HEK293 (cell line): Measurements from ENCODE around the gene BEST2.

Experiments
- CTCF ChIA-PET: fragments of 350-600 bp; formaldehyde crosslinking; extraction: SDS; loops from one replicate; lab custom pipeline; 2021; ENCODE audit warnings: antibody characterized with exemption; lab: Yijun Ruan, JAX
- POLR2A ChIA-PET: fragments of 300-600 bp; formaldehyde crosslinking; extraction: SDS; loops from one replicate; lab custom pipeline; 2020; ENCODE audit warnings: antibody characterized with exemption, inconsistent platforms; lab: Yijun Ruan, JAX
- H3K27ac ChIP-seq: fragments of 200-500 bp; sonication (Bioruptor generic); 2 replicates; pipeline ENCODE4 v1.5.1; 2014; ENCODE audit warnings: low read depth, low read length, control low read depth, inconsistent platforms; ENCODE audit errors: extremely low read depth
- H3K36me3 ChIP-seq, 2 experiments: fragments of 200-500 bp in 1 of 2; sonication (Bioruptor generic) in 1 of 2; 1 replicate in 1 of 2; 2 replicates in 1 of 2; pipeline ENCODE4 v1.5.1; 2014 to 2017; ENCODE audit warnings: inconsistent platforms in 2 of 2, low read length in 2 of 2; ENCODE audit not compliant: control insufficient read depth in 2 of 2, insufficient read depth in 1 of 2
- H3K4me1 ChIP-seq: fragments of 200-500 bp; sonication (Bioruptor generic); 2 replicates; pipeline ENCODE4 v1.5.1; 2014; ENCODE audit warnings: mild to moderate bottlenecking, low read length, inconsistent platforms; ENCODE audit not compliant: control insufficient read depth, insufficient read depth
- H3K4me3 ChIP-seq: 2 replicates; pipeline ENCODE4 v1.5.1; 2011; ENCODE audit warnings: low read depth, mild to moderate bottlenecking, control low read depth, low read length, moderate library complexity
- H3K9me3 ChIP-seq: fragments of 200-500 bp; sonication (Bioruptor generic); 2 replicates; pipeline ENCODE4 v1.5.1; 2014; ENCODE audit warnings: low read depth, low read length, inconsistent platforms; ENCODE audit not compliant: control insufficient read depth, insufficient read depth
- AEBP2 ChIP-seq: fragments of 450-650 bp; formaldehyde crosslinking; IDR thresholded peaks from 2 replicates; pipeline ENCODE4 v1.5.1; 2016; ENCODE audit warnings: missing biosample characterization, missing genetic modification characterization, borderline replicate concordance
- GLIS1 ChIP-seq: fragments of 450-650 bp; formaldehyde crosslinking; IDR thresholded peaks from 2 replicates; pipeline ENCODE4 v1.5.1; 2016; ENCODE audit warnings: missing biosample characterization, missing genetic modification characterization
- HOXA7 ChIP-seq: sonication (generic); formaldehyde crosslinking; IDR thresholded peaks from 2 replicates; pipeline ENCODE4 v1.8.1; 2022; ENCODE audit warnings: missing genetic modification reagents, borderline replicate concordance
- HOXC10 ChIP-seq: sonication (generic); formaldehyde crosslinking; IDR thresholded peaks from 2 replicates; pipeline ENCODE4 v1.8.1; 2023; ENCODE audit warnings: mild to moderate bottlenecking, missing genetic modification reagents
- KLF10 ChIP-seq: fragments of 450-650 bp; IDR thresholded peaks from 2 replicates; pipeline ENCODE4 v1.5.1; 2018; ENCODE audit warnings: missing biosample characterization, mild to moderate bottlenecking, missing genetic modification characterization
- KLF16 ChIP-seq: fragments of 450-650 bp; formaldehyde crosslinking; IDR thresholded peaks from 2 replicates; pipeline ENCODE4 v1.5.1; 2017; ENCODE audit warnings: missing biosample characterization, missing genetic modification characterization
- PRDM10 ChIP-seq: fragments of 450-650 bp; formaldehyde crosslinking; IDR thresholded peaks from 2 replicates; pipeline ENCODE4 v1.5.1; 2016; ENCODE audit warnings: missing biosample characterization, missing genetic modification characterization
- ZBTB6 ChIP-seq: fragments of 450-650 bp; formaldehyde crosslinking; IDR thresholded peaks from 2 replicates; pipeline ENCODE4 v1.5.1; 2017; ENCODE audit warnings: missing biosample characterization, missing genetic modification characterization
- ZFHX2 ChIP-seq: fragments of 450-650 bp; formaldehyde crosslinking; conservative IDR thresholded peaks from 2 replicates; pipeline ENCODE4 v1.5.1; 2016; ENCODE audit warnings: missing biosample characterization, missing genetic modification characterization
- ZFP3 ChIP-seq: fragments of 450-650 bp; formaldehyde crosslinking; IDR thresholded peaks from 2 replicates; pipeline ENCODE4 v1.5.1; 2016; ENCODE audit warnings: low read depth, missing biosample characterization, missing genetic modification characterization
- ZFP41 ChIP-seq: fragments of 450-650 bp; formaldehyde crosslinking; IDR thresholded peaks from 2 replicates; pipeline ENCODE4 v1.5.1; 2016; ENCODE audit warnings: missing biosample characterization, missing genetic modification characterization, borderline replicate concordance
- ZFP69B ChIP-seq: fragments of 450-650 bp; formaldehyde crosslinking; IDR thresholded peaks from 2 replicates; pipeline ENCODE4 v1.5.1; 2016; ENCODE audit warnings: missing biosample characterization, missing genetic modification characterization
- ZNF155 ChIP-seq: fragments of 450-650 bp; formaldehyde crosslinking; IDR thresholded peaks from 2 replicates; pipeline ENCODE4 v1.5.1; 2016; ENCODE audit warnings: missing biosample characterization, missing genetic modification characterization
- ZNF18 ChIP-seq: fragments of 450-650 bp; formaldehyde crosslinking; IDR thresholded peaks from 2 replicates; pipeline ENCODE4 v1.5.1; 2016; ENCODE audit warnings: missing biosample characterization, missing genetic modification characterization
- ZNF335 ChIP-seq: fragments of 450-650 bp; formaldehyde crosslinking; conservative IDR thresholded peaks from 2 replicates; pipeline ENCODE4 v1.5.1; 2016; ENCODE audit warnings: missing biosample characterization, missing genetic modification characterization
- ZNF473 ChIP-seq: fragments of 450-650 bp; formaldehyde crosslinking; IDR thresholded peaks from 2 replicates; pipeline ENCODE4 v1.5.1; 2017; ENCODE audit warnings: missing biosample characterization, missing genetic modification characterization
- ZNF544 ChIP-seq: fragments of 450-650 bp; formaldehyde crosslinking; IDR thresholded peaks from 2 replicates; pipeline ENCODE4 v1.5.0; 2017; ENCODE audit warnings: missing biosample characterization, missing genetic modification characterization
- ZNF548 ChIP-seq: fragments of 450-650 bp; formaldehyde crosslinking; IDR thresholded peaks from 2 replicates; pipeline ENCODE4 v1.5.1; 2016; ENCODE audit warnings: missing biosample characterization, missing genetic modification characterization
- ZNF610 ChIP-seq: fragments of 450-650 bp; formaldehyde crosslinking; IDR thresholded peaks from 2 replicates; pipeline ENCODE4 v1.5.1; 2016; ENCODE audit warnings: missing biosample characterization, missing genetic modification characterization, borderline replicate concordance
- ZSCAN5A ChIP-seq: fragments of 450-650 bp; formaldehyde crosslinking; IDR thresholded peaks from 2 replicates; pipeline ENCODE4 v1.5.1; 2016; ENCODE audit warnings: missing biosample characterization, missing genetic modification characterization
- TF ChIP-seq, protein P1 (sequence below): fragments of 450-650 bp; formaldehyde crosslinking; IDR thresholded peaks from 2 replicates; pipeline ENCODE4 v1.5.1; 2016; ENCODE audit warnings: missing biosample characterization, missing genetic modification characterization
- TF ChIP-seq, protein P2 (sequence below): fragments of 450-650 bp; formaldehyde crosslinking; IDR thresholded peaks from 2 replicates; pipeline ENCODE4 v1.5.1; 2017; ENCODE audit warnings: missing biosample characterization, missing genetic modification characterization

BEST2 gene

GRCh38 chr19:12784871-12785430, 33.4 kb downstream of the BEST2 start (continued):
- TF ChIP-seq, protein P1, sequence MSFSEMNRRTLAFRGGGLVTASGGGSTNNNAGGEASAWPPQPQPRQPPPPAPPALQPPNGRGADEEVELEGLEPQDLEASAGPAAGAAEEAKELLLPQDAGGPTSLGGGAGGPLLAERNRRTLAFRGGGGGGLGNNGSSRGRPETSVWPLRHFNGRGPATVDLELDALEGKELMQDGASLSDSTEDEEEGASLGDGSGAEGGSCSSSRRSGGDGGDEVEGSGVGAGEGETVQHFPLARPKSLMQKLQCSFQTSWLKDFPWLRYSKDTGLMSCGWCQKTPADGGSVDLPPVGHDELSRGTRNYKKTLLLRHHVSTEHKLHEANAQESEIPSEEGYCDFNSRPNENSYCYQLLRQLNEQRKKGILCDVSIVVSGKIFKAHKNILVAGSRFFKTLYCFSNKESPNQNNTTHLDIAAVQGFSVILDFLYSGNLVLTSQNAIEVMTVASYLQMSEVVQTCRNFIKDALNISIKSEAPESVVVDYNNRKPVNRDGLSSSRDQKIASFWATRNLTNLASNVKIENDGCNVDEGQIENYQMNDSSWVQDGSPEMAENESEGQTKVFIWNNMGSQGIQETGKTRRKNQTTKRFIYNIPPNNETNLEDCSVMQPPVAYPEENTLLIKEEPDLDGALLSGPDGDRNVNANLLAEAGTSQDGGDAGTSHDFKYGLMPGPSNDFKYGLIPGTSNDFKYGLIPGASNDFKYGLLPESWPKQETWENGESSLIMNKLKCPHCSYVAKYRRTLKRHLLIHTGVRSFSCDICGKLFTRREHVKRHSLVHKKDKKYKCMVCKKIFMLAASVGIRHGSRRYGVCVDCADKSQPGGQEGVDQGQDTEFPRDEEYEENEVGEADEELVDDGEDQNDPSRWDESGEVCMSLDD (tag by site-specific recombination) = 0 out of 2 replicates have a peak, but pooled peaks have one; percentile 9
- TF ChIP-seq ZNF335 (tag by site-specific recombination) (no peak), KLF16 (tag by site-specific recombination) (0 out of 2 replicates have a peak, but pooled peaks have one; percentile 33), ZNF155 (tag by site-specific recombination) (peak; percentile 72; the same call in 1 of the 2 replicates), ZNF610 (tag by site-specific recombination) (no peak), ZNF473 (tag by site-specific recombination) (0 out of 2 replicates have a peak, but pooled peaks have one; percentile 59)

- ChIA-PET POLR2A (no interaction called here), CTCF (no interaction called here)
- no peaks in the 10 kb centered on the region for H3K9me3 ChIP-seq
- H3K4me3 ChIP-seq = no peak overlapping the region
- H3K27ac ChIP-seq = no peak overlapping the region
- H3K4me1 ChIP-seq = peaks cover 16% of the 10 kb centered on the region
- H3K36me3 ChIP-seq = no peaks in the 10 kb centered on the region
- TF ChIP-seq GLIS1 (tag by site-specific recombination) (peak; percentile 92), ZFHX2 (tag by site-specific recombination) (no peak; the same call in 1 of the 2 replicates), ZNF544 (tag by site-specific recombination) (no peak), KLF10 (tag by site-specific recombination) (no peak), ZNF548 (tag by site-specific recombination) (no peak; the same call in 1 of the 2 replicates), HOXA7 (no peak), AEBP2 (tag by site-specific recombination) (no peak), ZFP3 (tag by site-specific recombination) (no peak), PRDM10 (tag by site-specific recombination) (0 out of 2 replicates have a peak, but pooled peaks have one; percentile 10), ZFP41 (tag by site-specific recombination) (no peak), ZBTB6 (tag by site-specific recombination) (no peak), ZFP69B (tag by site-specific recombination) (peak; percentile 32; the same call in 1 of the 2 replicates), ZSCAN5A (tag by site-specific recombination) (no peak), HOXC10 (CRISPR knock-in tag) (no peak), ZNF18 (tag by site-specific recombination) (no peak)
- TF ChIP-seq, protein P2, sequence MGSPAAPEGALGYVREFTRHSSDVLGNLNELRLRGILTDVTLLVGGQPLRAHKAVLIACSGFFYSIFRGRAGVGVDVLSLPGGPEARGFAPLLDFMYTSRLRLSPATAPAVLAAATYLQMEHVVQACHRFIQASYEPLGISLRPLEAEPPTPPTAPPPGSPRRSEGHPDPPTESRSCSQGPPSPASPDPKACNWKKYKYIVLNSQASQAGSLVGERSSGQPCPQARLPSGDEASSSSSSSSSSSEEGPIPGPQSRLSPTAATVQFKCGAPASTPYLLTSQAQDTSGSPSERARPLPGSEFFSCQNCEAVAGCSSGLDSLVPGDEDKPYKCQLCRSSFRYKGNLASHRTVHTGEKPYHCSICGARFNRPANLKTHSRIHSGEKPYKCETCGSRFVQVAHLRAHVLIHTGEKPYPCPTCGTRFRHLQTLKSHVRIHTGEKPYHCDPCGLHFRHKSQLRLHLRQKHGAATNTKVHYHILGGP = no peak
Measured at GRCh38 chr19:12785431-12786031, 33.9 kb downstream of the BEST2 start.
